ENCODE data around the gene ADK.

The ADK gene

DNA sequence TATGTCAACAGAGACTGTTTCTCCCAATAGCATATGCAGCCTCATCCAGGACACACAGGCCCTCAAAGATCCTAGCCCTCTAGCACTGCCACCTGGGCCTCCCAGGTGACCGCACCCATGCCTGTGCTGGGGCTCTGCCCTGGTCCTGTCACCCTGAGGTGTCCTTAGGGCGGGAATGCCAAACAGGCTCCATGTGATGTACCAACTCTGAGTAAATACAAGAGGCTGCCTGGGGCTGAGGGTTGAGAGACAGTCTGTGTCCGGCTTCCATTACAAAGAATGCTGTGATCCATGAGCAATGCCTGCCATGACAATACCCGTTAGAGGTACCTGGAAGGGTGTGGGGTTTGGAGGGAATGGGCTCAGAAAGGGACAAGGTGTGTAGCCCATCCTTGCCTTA, 592.4 kb downstream of the ADK start:
- DNase-seq (ENCODE audit: low spot score), result no peak

DNA sequence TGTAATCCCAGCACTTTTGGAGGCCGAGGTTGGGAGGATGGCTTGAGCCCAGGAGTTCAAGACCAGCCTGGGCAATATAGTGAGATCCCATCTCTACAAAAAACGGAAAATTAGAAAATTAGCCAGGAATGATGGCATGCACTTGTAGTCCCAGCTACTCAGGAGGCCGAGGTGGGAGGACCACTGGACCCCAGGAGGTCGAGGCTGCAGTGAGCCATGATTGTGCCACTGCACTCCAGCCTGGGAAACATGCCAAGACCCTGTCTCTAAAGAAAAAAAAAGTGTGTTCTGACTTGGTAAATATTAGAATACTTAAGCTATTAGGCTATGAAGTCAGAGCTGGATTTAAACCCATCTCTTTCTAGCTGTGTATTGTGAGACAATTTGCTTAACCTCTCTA, 594.4 kb downstream of the ADK start:
- no peak for DNase-seq (ENCODE audit: low spot score)

DNA sequence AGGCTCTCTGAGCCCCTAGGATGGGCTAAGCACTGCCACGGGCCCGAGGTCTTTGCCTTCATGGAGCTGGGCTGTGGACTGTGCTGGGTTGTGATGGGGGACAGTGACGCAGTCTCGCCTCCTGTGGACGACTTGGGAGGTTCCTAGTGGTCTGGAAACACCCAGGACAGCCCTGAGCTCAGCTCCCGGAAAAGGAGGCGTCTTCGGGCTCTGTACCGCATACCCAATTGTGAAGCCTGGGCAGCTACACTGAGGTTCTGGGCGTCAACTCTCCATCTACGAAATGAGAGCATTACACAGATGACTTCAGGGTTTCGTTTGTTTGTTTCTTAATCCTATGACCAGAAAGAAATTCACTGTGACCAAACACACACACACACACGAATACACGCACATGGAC, 595.8 kb downstream of the ADK start:
- no peak for DNase-seq (ENCODE audit: low spot score)

DNA sequence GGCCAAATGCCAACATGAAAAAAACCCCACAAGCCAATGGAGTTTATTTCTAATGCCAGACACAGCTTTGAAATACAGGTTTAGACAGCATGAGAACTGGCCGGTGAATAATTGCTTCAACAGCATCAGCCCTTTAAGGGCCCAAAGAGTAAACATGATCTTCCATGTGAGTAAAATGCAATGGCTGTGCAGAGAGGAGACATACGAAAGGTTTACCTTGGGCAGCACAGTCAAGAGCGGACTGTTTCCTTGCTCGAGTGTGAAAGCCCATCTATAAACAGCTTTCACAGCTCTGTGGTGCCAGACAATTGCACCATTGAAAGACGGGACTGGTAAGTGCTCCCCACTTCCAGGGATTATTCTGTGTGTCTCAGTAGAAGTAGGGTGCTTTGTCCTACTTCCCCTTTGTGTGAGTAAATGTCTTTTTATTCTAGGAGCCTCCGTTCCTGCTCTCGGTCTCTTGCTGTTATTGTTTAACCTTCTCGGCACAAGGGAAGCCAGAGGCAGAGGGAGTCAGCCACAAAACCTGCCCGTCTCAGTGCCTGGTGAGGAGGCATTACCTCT, 597.5 kb downstream of the ADK start:
- no peak for DNase-seq (ENCODE audit: low spot score)

DNA sequence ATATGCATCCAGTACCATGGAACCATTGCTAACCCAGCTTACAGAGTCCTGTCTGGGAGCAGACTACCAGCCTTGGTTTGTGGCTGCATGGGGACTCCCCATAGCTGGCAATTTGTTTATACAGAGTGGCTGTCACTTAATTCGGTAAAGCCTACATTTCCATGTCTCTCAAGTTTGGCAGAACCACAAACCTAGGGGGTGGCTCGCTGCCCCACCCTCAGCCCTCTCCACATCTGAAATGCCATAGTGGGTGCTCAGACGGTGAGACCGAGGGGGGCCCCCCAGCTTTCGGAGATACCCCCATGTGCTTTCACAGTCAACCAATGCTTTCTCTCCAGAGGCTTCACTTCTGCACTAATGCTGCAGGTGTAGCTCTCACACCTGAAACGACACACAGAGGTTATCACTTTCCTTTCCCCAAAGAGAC, 599.8 kb downstream of the ADK start:
- DNase-seq (ENCODE audit: low spot score), result no peak

DNA sequence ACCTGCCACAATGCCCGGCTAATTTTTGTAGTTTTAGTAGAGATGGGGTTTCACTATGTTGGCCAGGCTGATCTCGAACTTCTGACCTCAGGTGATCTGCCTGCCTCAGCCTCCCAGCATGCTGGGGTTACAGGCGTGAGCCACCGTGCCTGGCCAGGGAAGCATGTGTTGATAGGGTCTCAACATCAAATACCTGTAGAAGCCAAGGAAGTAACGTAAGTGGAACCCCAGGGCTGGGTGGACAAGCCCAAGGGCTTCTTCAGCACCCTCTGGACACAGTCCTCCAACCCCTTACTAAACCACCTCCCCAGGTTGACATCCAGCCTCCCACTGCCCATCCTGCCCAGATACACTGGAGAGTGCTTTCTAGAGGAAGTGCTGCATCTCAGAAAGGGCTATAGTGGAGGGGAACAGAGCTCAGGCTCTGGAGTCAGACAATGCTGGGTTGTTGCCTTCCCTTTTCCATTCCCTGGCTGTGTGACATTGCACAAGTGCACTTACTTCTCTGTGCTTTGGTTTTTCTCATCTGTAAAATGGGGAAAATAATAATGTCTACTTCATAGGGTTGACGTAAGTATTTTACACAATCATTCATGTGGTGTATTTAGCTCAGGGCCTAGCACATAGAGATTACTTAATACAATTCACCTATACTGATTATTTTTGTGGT, 601.5 kb downstream of the ADK start:
- DNase-seq (ENCODE audit: low spot score), result no peak

DNA sequence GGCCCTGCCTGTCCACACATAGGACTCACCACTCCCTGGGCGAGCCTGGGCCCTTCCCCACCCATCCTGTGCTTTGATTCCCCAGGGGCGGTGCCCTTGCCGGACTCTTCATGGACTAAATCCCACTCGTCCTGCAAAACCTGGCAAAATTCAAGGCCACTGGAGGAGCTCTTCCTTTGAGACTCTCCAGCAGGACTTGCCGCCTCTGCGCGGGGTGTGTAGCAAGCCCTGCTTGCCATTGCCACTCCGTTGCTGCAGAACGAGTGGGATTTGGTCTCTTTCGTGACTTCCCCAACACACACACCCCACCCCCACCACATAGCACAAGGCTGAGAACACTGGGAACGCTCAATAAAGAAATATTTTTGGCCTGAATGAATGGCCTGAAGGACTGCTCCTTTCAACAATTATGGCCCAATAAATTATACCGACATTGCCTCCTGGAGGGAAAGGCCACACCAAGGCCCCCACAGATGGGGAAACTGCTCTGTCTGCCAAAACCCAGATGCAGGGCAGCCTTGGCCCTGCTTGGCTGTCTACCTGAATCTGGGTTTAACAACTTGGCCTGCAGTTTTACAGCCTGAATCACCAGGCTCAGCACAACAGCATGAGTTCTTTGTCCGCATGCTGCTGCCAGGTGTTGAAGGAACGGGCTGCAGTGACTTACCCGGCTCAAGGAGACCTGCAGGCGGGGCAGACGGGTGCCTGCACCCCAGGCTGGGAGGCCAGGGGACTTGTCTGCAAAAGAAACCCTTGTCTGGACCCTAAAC, 602.6 kb downstream of the ADK start:
- DNase-seq (ENCODE audit: low spot score), result no peak

DNA sequence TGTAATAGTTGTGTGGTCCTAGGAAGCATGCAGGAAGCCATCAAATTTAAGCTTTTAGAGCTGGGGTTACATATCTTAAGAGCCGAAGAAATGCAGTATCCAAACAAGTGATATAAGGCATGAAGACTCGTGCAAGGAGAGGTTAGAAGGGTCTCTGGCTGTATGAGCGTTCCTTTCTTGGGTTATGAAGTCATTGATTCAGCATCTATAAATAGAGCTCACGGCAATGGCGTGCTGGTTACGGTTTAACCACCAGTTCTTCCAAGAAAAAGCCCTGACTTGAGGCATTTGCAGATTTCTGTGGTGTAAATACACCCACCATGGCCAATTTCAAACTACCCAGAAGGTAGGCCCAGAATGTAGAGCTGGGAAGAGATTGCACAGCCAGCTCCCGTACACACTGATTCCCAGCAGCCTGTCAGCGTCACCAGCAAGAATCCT, 603.4 kb downstream of the ADK start:
- DNase-seq (ENCODE audit: low spot score), result no peak

DNA sequence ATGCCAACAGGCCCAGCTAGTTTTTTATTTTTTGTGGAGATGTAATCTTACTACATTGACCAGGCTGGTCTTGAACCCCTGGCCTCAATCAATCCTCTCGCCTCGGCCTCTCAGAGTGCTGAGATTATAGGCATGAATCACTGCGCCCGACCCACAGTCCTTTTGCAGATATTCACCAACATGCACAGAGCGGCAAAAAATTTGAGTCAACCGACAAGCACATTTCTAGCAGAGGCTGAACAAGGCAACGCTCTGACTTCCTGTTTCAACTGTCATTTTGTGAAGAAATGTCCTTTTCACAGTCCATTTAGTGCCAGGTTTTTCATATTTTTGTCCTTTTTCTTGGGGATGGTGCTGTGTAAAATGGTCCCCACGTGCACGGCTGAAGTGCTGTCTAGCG, 604.3 kb downstream of the ADK start:
- DNase-seq (ENCODE audit: low spot score), result no peak

Measured in hepatic stellate cell (primary cell).